Suprapubic skin (tissue), 4 donors: Measurements from ENCODE around the gene CEBPE. TPM values are rescaled to one million over a fixed set of nuclear protein-coding genes. Genes with fewer than 3 reads are reported as not detected.

Experiments
- DNase-seq, 2 donors: peaks; one replicate each; pipeline ENCODE4 v3.0.0-alpha.2; 2019; ENCODE audit warnings: low spot score in 2 of 2
- H3K27ac ChIP-seq: fragments of 200-600 bp; sonication (generic); one replicate; pipeline ENCODE4 v1.5.1; 2019
- H3K27me3 ChIP-seq: fragments of 200-600 bp; sonication (generic); one replicate; pipeline ENCODE4 v1.5.1; 2019
- H3K36me3 ChIP-seq: fragments of 200-600 bp; sonication (generic); one replicate; pipeline ENCODE4 v1.5.1; 2019
- H3K4me1 ChIP-seq: fragments of 200-600 bp; sonication (generic); one replicate; pipeline ENCODE4 v1.5.1; 2019
- H3K4me3 ChIP-seq: fragments of 200-600 bp; sonication (generic); one replicate; pipeline ENCODE4 v1.5.1; 2019; ENCODE audit warnings: mild to moderate bottlenecking
- H3K9me3 ChIP-seq: fragments of 200-600 bp; sonication (generic); one replicate; pipeline ENCODE4 v1.5.1; 2019
- EP300 ChIP-seq: sonication (generic); formaldehyde crosslinking; IDR thresholded peaks from one replicate; pipeline ENCODE4 v1.6.1; 2017; ENCODE audit warnings: antibody characterized with exemption
- POLR2A ChIP-seq, 2 donors: fragments of 450-650 bp; IDR thresholded peaks; one replicate each; pipeline ENCODE4 v1.6.1; 2017; ENCODE audit warnings: antibody characterized with exemption in 2 of 2, mild to moderate bottlenecking in 2 of 2, moderate library complexity in 2 of 2
- POLR2AphosphoS5 ChIP-seq, 3 donors: sonication (generic); formaldehyde crosslinking; IDR thresholded peaks; one replicate each; pipeline ENCODE4 v1.6.1; 2017; ENCODE audit warnings: antibody characterized with exemption in 3 of 3
- WGBS: methylation state at CpG from one replicate; pipeline ENCODE4 v1.1.5; 2018; 5-methylcytosine and 5-hydroxymethylcytosine counted together
- total RNA-seq, 4 donors: library from RNA; depleted of rRNA; stranded (reverse); fragments of >200 nt; gene quantifications; one replicate each; pipeline ENCODE4 v1.1.0, GENCODE V29; 2016
- TF ChIP-seq, protein P1 (sequence below), 2 donors: fragments of 200-600 bp in 1 of 2; fragments of 450-650 bp in 1 of 2; sonication (generic) in 1 of 2; IDR thresholded peaks; one replicate each; pipeline ENCODE4 v1.5.1; 2016 to 2019; ENCODE audit warnings: antibody characterized with exemption in 2 of 2, mild to moderate bottlenecking in 1 of 2, moderate library complexity in 1 of 2

CEBPE gene
- total RNA-seq, 4 donors from 2014 or later, result not detected

DNA sequence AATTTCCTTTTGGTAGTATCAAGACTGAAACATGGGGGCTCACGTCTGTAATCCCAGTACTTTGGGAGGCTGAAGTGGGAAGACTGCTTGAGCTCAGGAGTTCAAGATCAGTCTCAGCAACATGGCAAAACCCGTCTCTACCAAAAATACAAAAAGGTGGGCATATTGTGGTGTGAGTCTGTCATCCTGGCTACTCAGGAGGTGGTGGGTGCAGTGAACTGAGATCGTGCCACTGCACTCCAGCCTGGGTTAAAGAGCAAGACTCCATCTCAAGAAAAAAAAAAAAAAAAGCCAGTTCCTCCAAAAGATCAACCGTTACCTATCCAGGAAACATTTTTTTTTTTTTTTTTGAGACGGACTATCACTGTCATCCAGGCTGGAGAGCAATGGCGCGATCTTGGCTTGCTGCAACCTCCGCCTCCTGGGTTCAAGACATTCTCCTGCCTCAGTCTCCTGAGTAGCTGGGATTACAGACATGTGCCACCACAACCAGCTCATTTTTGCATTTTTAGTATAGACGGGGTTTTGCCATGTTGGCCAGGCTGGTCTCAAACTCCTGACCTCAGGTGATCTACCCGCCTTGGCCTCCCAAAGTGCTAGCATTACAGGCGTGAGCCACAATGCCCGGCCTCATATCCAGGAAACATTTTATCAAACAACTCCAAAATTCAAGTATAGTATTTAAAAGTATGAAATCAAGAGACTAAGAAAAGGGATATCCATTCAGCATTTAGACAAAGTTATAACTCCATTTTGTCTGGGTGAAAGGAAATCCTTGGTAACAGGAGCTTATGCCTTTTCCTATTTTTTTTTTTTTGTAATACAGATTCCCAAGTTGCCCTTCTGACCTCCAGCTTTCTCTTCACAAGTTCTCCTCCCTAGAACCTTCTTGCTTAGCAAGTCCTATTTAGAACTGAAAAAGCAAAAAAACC, 27.5 kb downstream of the CEBPE start:
- H3K36me3 ChIP-seq, result peaks cover 60% of the 10 kb centered on the region
- TF ChIP-seq, protein P1, sequence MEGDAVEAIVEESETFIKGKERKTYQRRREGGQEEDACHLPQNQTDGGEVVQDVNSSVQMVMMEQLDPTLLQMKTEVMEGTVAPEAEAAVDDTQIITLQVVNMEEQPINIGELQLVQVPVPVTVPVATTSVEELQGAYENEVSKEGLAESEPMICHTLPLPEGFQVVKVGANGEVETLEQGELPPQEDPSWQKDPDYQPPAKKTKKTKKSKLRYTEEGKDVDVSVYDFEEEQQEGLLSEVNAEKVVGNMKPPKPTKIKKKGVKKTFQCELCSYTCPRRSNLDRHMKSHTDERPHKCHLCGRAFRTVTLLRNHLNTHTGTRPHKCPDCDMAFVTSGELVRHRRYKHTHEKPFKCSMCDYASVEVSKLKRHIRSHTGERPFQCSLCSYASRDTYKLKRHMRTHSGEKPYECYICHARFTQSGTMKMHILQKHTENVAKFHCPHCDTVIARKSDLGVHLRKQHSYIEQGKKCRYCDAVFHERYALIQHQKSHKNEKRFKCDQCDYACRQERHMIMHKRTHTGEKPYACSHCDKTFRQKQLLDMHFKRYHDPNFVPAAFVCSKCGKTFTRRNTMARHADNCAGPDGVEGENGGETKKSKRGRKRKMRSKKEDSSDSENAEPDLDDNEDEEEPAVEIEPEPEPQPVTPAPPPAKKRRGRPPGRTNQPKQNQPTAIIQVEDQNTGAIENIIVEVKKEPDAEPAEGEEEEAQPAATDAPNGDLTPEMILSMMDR (IDR thresholded peaks at IDR 0.05), result no peak
- no peak for TF ChIP-seq POLR2AphosphoS5 (IDR thresholded peaks at IDR 0.05)
- no peaks in the 10 kb centered on the region for H3K27me3 ChIP-seq
- no peaks in the 10 kb centered on the region for H3K9me3 ChIP-seq
- no peak overlapping the region for H3K27ac ChIP-seq
- DNase-seq, result no peak
- no peak overlapping the region for H3K4me3 ChIP-seq
- WGBS, result 82% methylated on average over 12 of the region's 12 CpGs
- H3K4me1 ChIP-seq, result peaks cover 29% of the 10 kb centered on the region

DNA sequence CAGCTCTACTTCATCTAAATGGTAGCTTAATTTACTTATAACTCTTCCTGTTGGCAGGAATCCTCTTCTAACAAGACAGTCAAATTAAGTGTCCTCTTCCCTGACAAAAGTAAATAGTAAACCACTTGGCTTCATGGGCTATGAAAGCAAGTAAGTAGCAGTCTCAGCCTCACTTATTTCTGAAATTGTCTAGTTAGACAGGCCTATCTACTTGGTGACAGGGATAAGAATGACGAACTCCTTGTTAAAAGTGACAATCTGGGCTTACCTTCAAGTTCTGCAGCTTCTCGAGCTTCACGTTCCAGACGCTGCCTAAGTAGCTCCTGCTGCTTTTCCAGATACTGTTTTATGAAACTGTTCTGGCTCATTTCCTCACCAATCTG, 28.8 kb downstream of the CEBPE start:
- Histone ChIP-seq H3K9me3 (no peaks in the 10 kb centered on the region), H3K27me3 (no peaks in the 10 kb centered on the region), H3K4me1 (peaks cover 25% of the 10 kb centered on the region), H3K36me3 (peaks cover 73% of the 10 kb centered on the region), H3K27ac (no peak overlapping the region), H3K4me3 (no peak overlapping the region)
- 67% methylated on average over 4 of the region's 4 CpGs for WGBS
- TF ChIP-seq EP300, result no peak
- no peak for TF ChIP-seq POLR2A (IDR thresholded peaks at IDR 0.05)
- TF ChIP-seq, protein P1 (IDR thresholded peaks at IDR 0.05), result no peak
- TF ChIP-seq POLR2AphosphoS5 (IDR thresholded peaks at IDR 0.05), result no peak
- no peak for DNase-seq

DNA sequence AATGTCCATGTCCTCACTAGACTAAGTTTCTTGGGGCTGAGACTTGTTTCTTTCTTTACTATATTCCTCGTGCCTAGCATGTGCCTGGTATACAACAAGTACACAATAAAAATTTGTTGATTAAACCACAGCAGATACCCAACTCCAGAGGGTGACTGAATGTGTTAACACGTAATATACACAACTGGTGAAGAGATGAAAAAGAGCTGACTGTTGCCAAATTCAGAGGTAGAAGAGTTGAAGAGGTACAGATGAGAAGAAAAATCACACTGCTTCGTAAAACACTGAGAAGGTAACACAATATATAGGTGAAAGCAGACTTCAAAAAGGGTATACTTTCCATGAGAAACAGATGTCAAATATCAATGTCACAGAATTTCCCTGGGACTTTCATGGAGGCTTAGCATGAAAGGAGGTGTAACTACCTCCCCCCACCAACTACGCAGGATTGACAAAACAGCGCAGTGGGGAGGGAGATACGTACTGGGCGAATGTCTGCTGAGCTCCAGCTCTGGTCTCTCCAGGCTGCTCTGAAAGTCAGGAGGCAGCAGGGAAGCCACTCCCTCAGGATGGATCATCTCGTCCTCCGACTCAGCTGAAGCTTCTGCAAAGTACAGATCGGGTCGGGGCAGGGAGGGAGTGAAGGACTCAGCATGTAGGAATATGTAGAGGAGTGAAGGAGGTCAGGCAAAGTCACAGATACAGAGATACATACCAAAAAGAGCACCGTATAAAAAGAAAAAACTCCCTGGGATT, 29.4 kb downstream of the CEBPE start:
- Histone ChIP-seq H3K4me1 (peaks cover 25% of the 10 kb centered on the region), H3K27me3 (no peaks in the 10 kb centered on the region), H3K4me3 (no peak overlapping the region), H3K27ac (no peak overlapping the region), H3K36me3 (peaks cover 79% of the 10 kb centered on the region), H3K9me3 (no peaks in the 10 kb centered on the region)
- 91% methylated on average over 12 of the region's 12 CpGs for WGBS
- TF ChIP-seq POLR2A (IDR thresholded peaks at IDR 0.05) (no peak), EP300 (no peak), POLR2AphosphoS5 (IDR thresholded peaks at IDR 0.05) (no peak)
- TF ChIP-seq, protein P1 (IDR thresholded peaks at IDR 0.05), result no peak
- no peak for DNase-seq

DNA sequence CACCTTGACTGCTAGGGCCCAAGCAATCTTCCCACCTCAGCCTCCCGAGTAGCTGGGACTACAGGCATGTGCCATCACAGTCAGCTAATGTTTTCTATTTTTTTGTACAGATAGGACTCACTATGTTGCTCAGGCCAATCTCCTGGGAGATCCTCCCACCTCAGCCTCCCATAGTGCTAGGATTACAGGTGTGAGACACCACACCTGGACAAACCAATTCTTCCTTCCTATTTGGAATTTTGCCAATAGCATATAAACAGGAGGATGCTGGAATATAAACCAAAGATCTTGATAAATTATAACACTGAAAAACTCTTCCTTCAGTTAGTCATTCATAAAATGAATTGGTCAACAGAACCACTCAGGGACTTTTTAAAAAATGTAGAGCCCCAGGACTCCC, 32.5 kb downstream of the CEBPE start:
- Histone ChIP-seq H3K27me3 (no peaks in the 10 kb centered on the region), H3K36me3 (peaks cover 90% of the 10 kb centered on the region), H3K4me3 (no peak overlapping the region), H3K9me3 (no peaks in the 10 kb centered on the region), H3K27ac (no peak overlapping the region), H3K4me1 (no peaks in the 10 kb centered on the region)
- TF ChIP-seq, protein P1 (IDR thresholded peaks at IDR 0.05), result no peak
- TF ChIP-seq POLR2A (IDR thresholded peaks at IDR 0.05), result no peak
- TF ChIP-seq POLR2AphosphoS5 (IDR thresholded peaks at IDR 0.05), result no peak
- TF ChIP-seq EP300, result no peak
- DNase-seq, result no peak
- 94% methylated on average over 1 of the region's 1 CpG for WGBS

DNA sequence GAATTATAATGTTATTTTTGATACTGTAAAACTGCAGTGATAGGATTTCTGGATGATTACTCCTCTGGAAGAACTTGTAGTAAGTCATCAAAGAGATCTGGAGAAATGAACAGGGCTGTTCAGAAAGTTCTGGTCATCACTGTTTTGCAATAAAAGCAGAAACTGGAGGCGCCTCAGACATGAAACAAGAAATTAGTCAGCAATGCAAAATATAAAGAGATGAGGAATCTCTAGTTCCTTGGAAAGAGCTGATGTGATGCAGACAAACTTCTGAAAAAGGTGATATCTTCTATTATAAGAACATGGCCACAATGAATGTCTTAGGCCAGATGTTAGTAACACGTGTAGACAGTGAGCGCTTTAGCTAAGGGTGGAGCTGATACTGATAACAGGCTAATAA, 33.6 kb downstream of the CEBPE start:
- Histone ChIP-seq H3K4me3 (no peak overlapping the region), H3K36me3 (peaks cover 95% of the 10 kb centered on the region), H3K4me1 (no peaks in the 10 kb centered on the region), H3K27me3 (no peaks in the 10 kb centered on the region), H3K9me3 (no peaks in the 10 kb centered on the region), H3K27ac (no peak overlapping the region)
- TF ChIP-seq, protein P1 (IDR thresholded peaks at IDR 0.05), result no peak
- TF ChIP-seq POLR2AphosphoS5 (IDR thresholded peaks at IDR 0.05) (no peak), POLR2A (IDR thresholded peaks at IDR 0.05) (no peak), EP300 (no peak)
- 81% methylated on average over 3 of the region's 3 CpGs for WGBS
- no peak for DNase-seq
